ENCODE results near the gene NPEPL1. TPM values are rescaled to one million over a fixed set of nuclear protein-coding genes. Genes with fewer than 3 reads are reported as not detected.

Gene NPEPL1
- polyA plus RNA-seq, 1 donor (not counting 4 experiments of a cell fraction or from before 2014, with no cell fraction given) = 4.4 TPM

DNA sequence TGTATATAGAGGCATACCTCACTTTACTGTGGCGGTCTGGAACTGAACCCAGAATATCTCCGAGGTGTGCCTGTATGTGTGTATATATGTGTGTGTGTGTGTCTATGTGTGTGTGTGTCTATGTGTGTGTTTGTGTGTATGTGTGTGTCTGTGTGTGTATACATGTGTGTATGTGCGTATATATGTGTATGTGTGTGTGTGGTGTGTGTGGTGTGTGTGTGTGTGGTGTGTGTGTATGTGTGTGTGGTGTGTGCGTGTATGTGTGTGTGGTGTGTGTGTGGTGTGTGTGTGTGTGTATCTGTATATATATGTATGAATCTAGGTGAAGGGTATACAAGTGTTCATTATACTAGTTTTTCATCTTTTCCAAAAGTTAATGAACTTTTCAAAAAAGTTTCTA, 4.2 kb upstream of the NPEPL1 start:
- dilution Hi-C loops (cut with MboI; ENCODE audit: extremely low pct_ligation_motif_present, low sequenced_read_pairs) = no loop called here
- no peak for FAIRE-seq

DNA sequence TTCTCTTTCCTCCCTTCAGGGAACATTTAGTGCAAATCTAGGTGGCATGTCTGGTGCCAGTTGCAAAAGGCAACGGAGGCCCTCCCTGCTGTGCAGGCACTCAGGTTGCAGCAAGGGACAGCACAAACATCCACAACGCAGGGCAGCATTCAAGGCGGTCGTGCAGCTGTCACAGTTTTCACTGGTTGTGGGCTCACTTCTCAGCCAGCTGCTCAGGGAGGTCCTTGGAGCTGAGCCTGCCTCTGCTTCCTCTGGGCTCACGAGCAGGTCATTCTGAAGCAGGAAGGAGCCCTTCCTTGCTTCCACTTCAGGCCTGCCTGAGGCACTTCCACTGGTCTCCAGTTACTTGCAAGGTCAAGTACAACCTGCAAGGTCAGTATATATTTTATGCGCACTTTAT, 3.8 kb upstream of the NPEPL1 start:
- Histone ChIP-seq H3K9me3 (ENCODE audit: control insufficient read depth, low read depth, low read length) (no peaks in the 10 kb centered on the region), H3K4me2 (ENCODE audit: control insufficient read depth, extremely low read depth, insufficient read depth, low read depth, low read length) (no peak overlapping the region), H3K4me3 (ENCODE audit: control insufficient read depth in 2 of 3, extremely low read depth in 1 of 3, insufficient read depth in 2 of 3, low read depth in 1 of 3, low read length in 3 of 3) (no peak overlapping the region), H3K4me1 (ENCODE audit: control insufficient read depth, extremely low read depth, insufficient read depth, low read length) (peaks cover 10% of the 10 kb centered on the region), H4K20me1 (ENCODE audit: control insufficient read depth, extremely low read depth, insufficient read depth, low read length) (no peaks in the 10 kb centered on the region), H3K36me3 (ENCODE audit: control insufficient read depth in 2 of 2, extremely low read depth in 1 of 2, insufficient read depth in 2 of 2, low read length in 2 of 2) (no peaks in the 10 kb centered on the region), H3K27ac (ENCODE audit: control insufficient read depth, insufficient read depth, low read length) (no peak overlapping the region), H3K79me2 (ENCODE audit: control insufficient read depth, insufficient read depth, low read length) (no peaks in the 10 kb centered on the region), H3K27me3 (ENCODE audit: control insufficient read depth, extremely low read depth, insufficient read depth, low read length) (no peaks in the 10 kb centered on the region), H3K9ac (ENCODE audit: control insufficient read depth, extremely low read depth, insufficient read depth, low read length) (no peak overlapping the region), H3K9me1 (ENCODE audit: control insufficient read depth, extremely low read depth, insufficient read depth, low read length) (no peaks in the 10 kb centered on the region), H2AFZ (ENCODE audit: control insufficient read depth, low read length) (no peak overlapping the region)
- dilution Hi-C loops (cut with MboI; ENCODE audit: extremely low pct_ligation_motif_present, low sequenced_read_pairs) = no loop called here
- TF ChIP-seq EZH2 (IDR thresholded peaks at IDR 0.05; ENCODE audit: low read length) (no peak), CTCF (optimal IDR thresholded peaks at IDR 0.05 in 1 of 3, IDR thresholded peaks at IDR 0.05 in 1 of 3, conservative IDR thresholded peaks at IDR 0.05 in 1 of 3; ENCODE audit: extremely low read depth in 1 of 3, insufficient read depth in 2 of 3, low read length in 3 of 3) (no peak)
- DNase-seq (ENCODE audit: low read depth, low spot score) = no peak
- FAIRE-seq = no peak

More for the DNA sequence above, 4.2 kb upstream of the NPEPL1 start:
- peaks cover 5% of the 10 kb centered on the region for H3K4me1 ChIP-seq (ENCODE audit: control insufficient read depth, extremely low read depth, insufficient read depth, low read length)
- DNase-seq (ENCODE audit: low read depth, low spot score) = no peak
- no peaks in the 10 kb centered on the region for H3K79me2 ChIP-seq (ENCODE audit: control insufficient read depth, insufficient read depth, low read length)
- no peak overlapping the region for H2AFZ ChIP-seq (ENCODE audit: control insufficient read depth, low read length)
- no peak overlapping the region for H3K9ac ChIP-seq (ENCODE audit: control insufficient read depth, extremely low read depth, insufficient read depth, low read length)
- H3K36me3 ChIP-seq (ENCODE audit: control insufficient read depth in 2 of 2, extremely low read depth in 1 of 2, insufficient read depth in 2 of 2, low read length in 2 of 2) = no peaks in the 10 kb centered on the region
- no peak for TF ChIP-seq EZH2 (IDR thresholded peaks at IDR 0.05; ENCODE audit: low read length)
- no peak for TF ChIP-seq CTCF (optimal IDR thresholded peaks at IDR 0.05 in 1 of 3, IDR thresholded peaks at IDR 0.05 in 1 of 3, conservative IDR thresholded peaks at IDR 0.05 in 1 of 3; ENCODE audit: extremely low read depth in 1 of 3, insufficient read depth in 2 of 3, low read length in 3 of 3)
- no peak overlapping the region for H3K27ac ChIP-seq (ENCODE audit: control insufficient read depth, insufficient read depth, low read length)
- H3K4me3 ChIP-seq (ENCODE audit: control insufficient read depth in 2 of 3, extremely low read depth in 1 of 3, insufficient read depth in 2 of 3, low read depth in 1 of 3, low read length in 3 of 3) = no peak overlapping the region
- H3K27me3 ChIP-seq (ENCODE audit: control insufficient read depth, extremely low read depth, insufficient read depth, low read length) = no peaks in the 10 kb centered on the region
- H3K4me2 ChIP-seq (ENCODE audit: control insufficient read depth, extremely low read depth, insufficient read depth, low read depth, low read length) = no peak overlapping the region
- H4K20me1 ChIP-seq (ENCODE audit: control insufficient read depth, extremely low read depth, insufficient read depth, low read length) = no peaks in the 10 kb centered on the region
- no peaks in the 10 kb centered on the region for H3K9me1 ChIP-seq (ENCODE audit: control insufficient read depth, extremely low read depth, insufficient read depth, low read length)
- no peaks in the 10 kb centered on the region for H3K9me3 ChIP-seq (ENCODE audit: control insufficient read depth, low read depth, low read length)
